Mammary epithelial cell (primary cell): ENCODE data around the gene CAMK2A.

Experiments
- EZH2 ChIP-seq: IDR thresholded peaks from 2 replicates; pipeline ENCODE4 v1.6.1; 2012; ENCODE audit warnings: low read length, inconsistent platforms, borderline replicate concordance
- TF ChIP-seq, protein P1 (sequence below), 2 donors: IDR thresholded peaks in 1 of 2; conservative IDR thresholded peaks in 1 of 2; 2 replicates each; pipeline ENCODE4 v1.5.1; 2011 to 2012; ENCODE audit warnings: inconsistent platforms in 2 of 2, low read length in 2 of 2, mild to moderate bottlenecking in 2 of 2, control low read depth in 1 of 2, low read depth in 1 of 2; ENCODE audit not compliant: insufficient read depth in 1 of 2; ENCODE audit errors: extremely low read depth in 1 of 2

GRCh38 chr5:150312518-150312917 is 22.9 kb upstream of the CAMK2A start:
- TF ChIP-seq, protein P1, sequence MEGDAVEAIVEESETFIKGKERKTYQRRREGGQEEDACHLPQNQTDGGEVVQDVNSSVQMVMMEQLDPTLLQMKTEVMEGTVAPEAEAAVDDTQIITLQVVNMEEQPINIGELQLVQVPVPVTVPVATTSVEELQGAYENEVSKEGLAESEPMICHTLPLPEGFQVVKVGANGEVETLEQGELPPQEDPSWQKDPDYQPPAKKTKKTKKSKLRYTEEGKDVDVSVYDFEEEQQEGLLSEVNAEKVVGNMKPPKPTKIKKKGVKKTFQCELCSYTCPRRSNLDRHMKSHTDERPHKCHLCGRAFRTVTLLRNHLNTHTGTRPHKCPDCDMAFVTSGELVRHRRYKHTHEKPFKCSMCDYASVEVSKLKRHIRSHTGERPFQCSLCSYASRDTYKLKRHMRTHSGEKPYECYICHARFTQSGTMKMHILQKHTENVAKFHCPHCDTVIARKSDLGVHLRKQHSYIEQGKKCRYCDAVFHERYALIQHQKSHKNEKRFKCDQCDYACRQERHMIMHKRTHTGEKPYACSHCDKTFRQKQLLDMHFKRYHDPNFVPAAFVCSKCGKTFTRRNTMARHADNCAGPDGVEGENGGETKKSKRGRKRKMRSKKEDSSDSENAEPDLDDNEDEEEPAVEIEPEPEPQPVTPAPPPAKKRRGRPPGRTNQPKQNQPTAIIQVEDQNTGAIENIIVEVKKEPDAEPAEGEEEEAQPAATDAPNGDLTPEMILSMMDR (conservative IDR thresholded peaks at IDR 0.05 in 1 of 2, IDR thresholded peaks at IDR 0.05 in 1 of 2; ENCODE audit: extremely low read depth in 1 of 2, insufficient read depth in 1 of 2, low read depth in 1 of 2, low read length in 2 of 2): no peak
- TF ChIP-seq EZH2: no peak
